ENCODE data around the gene GASK1B. TPM values are rescaled to one million over a fixed set of nuclear protein-coding genes. Genes with fewer than 3 reads are reported as not detected.

GASK1B gene
- total and polyA plus RNA-seq, 2 of the 4 experiments (the other 2 are of a cell fraction), result 4.1 to 5.4 TPM

DNA sequence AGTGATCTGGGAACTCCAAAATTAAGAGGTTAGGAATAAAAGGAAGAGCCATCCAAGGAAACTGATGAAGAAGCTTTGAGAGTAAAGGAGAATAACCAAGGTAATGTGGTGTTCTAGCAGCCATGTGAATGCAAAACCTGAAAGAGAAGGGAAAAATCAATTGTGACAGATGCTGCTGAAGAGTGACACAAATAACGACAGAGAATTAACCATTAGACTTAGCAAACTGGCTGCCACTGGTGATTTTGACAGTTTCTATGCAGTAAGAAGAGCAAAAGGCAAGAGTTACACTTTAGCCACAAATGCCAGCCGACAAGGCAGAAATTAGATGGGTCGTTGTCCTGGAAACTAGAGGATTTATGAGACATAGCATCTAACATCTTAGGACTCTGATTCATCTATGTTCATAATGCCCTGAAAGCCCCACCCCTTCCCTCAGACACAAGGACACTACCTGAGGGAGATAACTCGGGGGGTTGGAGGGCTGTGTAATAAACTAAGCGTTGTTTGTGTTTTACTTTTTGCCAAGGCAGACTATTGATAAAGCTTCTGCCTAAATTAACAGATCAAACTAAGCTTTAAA lies 24.5 kb upstream of the GASK1B start:
- Histone ChIP-seq H3K56ac (ENCODE audit: extremely low read depth, insufficient read depth, low read length) (no peak overlapping the region), H3K27me3 (ENCODE audit: control insufficient read depth, insufficient read depth, low read length) (peaks cover 9% of the 10 kb centered on the region), H3K9me3 (ENCODE audit: control insufficient read depth, insufficient read depth, low read length) (no peaks in the 10 kb centered on the region), H3K4me1 (ENCODE audit: control insufficient read depth, insufficient read depth, low read length) (no peaks in the 10 kb centered on the region), H2BK120ac (ENCODE audit: low read depth, low read length) (no peak overlapping the region), H2AK5ac (ENCODE audit: low read depth, low read length) (no peak overlapping the region), H3K9me1 (ENCODE audit: insufficient read depth, low read length) (no peaks in the 10 kb centered on the region), H2BK15ac (ENCODE audit: low read depth, low read length) (no peak overlapping the region), H3K23ac (ENCODE audit: low read depth, low read length) (no peak overlapping the region), H3K27ac (ENCODE audit: insufficient read depth, low read length) (no peak overlapping the region), H3K9ac (ENCODE audit: low read depth, low read length) (no peak overlapping the region), H3K4me2 (ENCODE audit: low read depth, low read length) (no peak overlapping the region), H2AFZ (replicated peaks; ENCODE audit: low read length, poor library complexity) (no peak overlapping the region), H3K4me3 (ENCODE audit: insufficient read depth, low read depth, low read length) (no peak overlapping the region), H2BK5ac (ENCODE audit: low read depth, low read length, poor library complexity, severe bottlenecking) (no peak overlapping the region), H3K79me1 (ENCODE audit: low read depth in 1 of 2, low read length in 2 of 2) (no peaks in the 10 kb centered on the region), H4K20me1 (ENCODE audit: insufficient read depth, low read length) (no peaks in the 10 kb centered on the region), H2AK9ac (replicated peaks; ENCODE audit: low read depth, low read length, poor library complexity) (no peak overlapping the region), H3K18ac (ENCODE audit: low read depth, low read length) (no peak overlapping the region), H2BK20ac (ENCODE audit: low read depth, low read length) (no peak overlapping the region), H4K8ac (ENCODE audit: low read depth in 2 of 2, low read length in 2 of 2) (no peak overlapping the region), H3K4ac (ENCODE audit: low read depth, low read length) (no peak overlapping the region), H4K5ac (ENCODE audit: low read depth, low read length) (no peak overlapping the region), H3K36me3 (ENCODE audit: control insufficient read depth, insufficient read depth, low read length) (no peaks in the 10 kb centered on the region), H3K14ac (replicated peaks; ENCODE audit: low read depth, low read length) (no peak overlapping the region), H4K91ac (ENCODE audit: insufficient read depth, low read depth, low read length) (no peak overlapping the region)
- intact Hi-C loops (cut with micrococcal nuclease), result no loop called here
- BruUV-seq (replicated peaks), result no TSS peak
- ATAC-seq (ENCODE audit: low read depth) (no peak), DNase-seq (no peak)
- 80% methylated on average over 1 of the region's 5 CpGs; no CpG with 5 or more reads in 1 of the 2 experiments for whole genome bisulfite sequencing, 2 experiments (ENCODE audit: extremely low coverage in 2 of 2, insufficient read length in 1 of 2)
- ChIA-PET POLR2A (ENCODE audit: unreplicated experiment) (no interaction called here), CTCF (interaction anchor here (0.7 kb wide), 1 partner anchor 229 kb away, joined by 3 read pairs; no protein-coding TSS in a partner anchor)
- no peak for TF ChIP-seq MAFK (IDR thresholded peaks at IDR 0.05; ENCODE audit: low read depth, low read length)
- dilution Hi-C loops (cut with HindIII; ENCODE audit: low sequenced_read_pairs, unreplicated experiment), result loop anchor here (25.0 kb wide), 1 partner anchor 185 kb away; no protein-coding TSS in a partner anchor
- in situ Hi-C loops (cut with MboI; ENCODE audit: low sequenced_read_pairs), result loop anchor here (25.0 kb wide), 1 partner anchor 985 kb away; the partner anchor contains the start of gene GRIA2
